Fibroblast of the aortic adventitia (primary cell): ENCODE data around the gene MICAL2. TPM values are rescaled to one million over a fixed set of nuclear protein-coding genes. Genes with fewer than 3 reads are reported as not detected.

Experiments used
- DNase-seq: peaks from one replicate; pipeline ENCODE4 v3.0.0-alpha.2; 2010; ENCODE audit warnings: low read depth
- H3K4me3 ChIP-seq: 2 replicates; pipeline ENCODE4 v1.5.1; 2011; ENCODE audit warnings: low read depth, mild to moderate bottlenecking, control low read depth, low read length, moderate library complexity
- total RNA-seq: library from RNA; depleted of rRNA; stranded (reverse); fragments of >200 nt; gene quantifications from 2 replicates; pipeline ENCODE4 v1.2.3, GENCODE V29; 2012; ENCODE audit warnings: low replicate concordance
- TF ChIP-seq, protein P1 (sequence below): IDR thresholded peaks from 2 replicates; pipeline ENCODE4 v1.5.1; 2011; ENCODE audit warnings: mild to moderate bottlenecking, low read length, control low read depth, inconsistent platforms; ENCODE audit not compliant: insufficient read depth

MICAL2 gene
- total RNA-seq, 1 donor: 146 TPM

DNA sequence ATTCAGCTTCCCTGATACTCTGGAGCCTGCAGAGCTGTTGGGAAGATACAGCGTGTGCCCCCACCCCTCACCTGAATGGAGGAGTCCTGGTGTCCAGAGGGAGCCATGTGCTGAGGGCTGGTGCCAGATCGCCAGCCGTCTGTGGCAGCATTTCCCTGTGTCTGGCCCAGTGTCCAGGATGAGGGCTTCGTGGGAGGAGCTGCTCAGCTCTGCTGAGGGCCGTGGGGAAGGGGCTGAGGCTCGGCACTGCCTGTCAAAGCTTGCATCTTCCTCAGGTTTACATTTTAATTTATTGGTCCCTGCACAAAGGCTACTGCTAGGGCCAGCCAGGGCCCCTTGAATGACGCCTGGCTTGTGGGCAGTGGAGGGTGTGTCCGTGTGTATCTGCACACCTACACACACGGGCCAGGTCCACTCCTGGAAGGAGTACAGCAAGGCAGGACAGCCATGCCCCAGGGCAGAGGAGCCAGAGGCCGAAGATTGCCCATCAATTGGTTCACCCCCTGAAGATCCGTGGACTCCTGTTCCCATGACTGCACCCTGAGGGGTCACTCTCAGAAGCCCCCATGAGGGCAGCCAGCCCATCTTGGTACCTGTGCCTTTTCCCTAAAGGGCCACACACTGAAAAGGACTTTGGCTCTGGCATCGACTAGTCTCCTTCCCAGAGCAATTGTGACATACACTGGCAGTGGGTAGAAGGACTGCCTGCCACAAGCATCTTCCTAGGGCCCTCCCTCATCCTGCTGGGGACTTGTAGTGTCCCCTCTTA, 159.2 kb downstream of the MICAL2 start:
- TF ChIP-seq, protein P1, sequence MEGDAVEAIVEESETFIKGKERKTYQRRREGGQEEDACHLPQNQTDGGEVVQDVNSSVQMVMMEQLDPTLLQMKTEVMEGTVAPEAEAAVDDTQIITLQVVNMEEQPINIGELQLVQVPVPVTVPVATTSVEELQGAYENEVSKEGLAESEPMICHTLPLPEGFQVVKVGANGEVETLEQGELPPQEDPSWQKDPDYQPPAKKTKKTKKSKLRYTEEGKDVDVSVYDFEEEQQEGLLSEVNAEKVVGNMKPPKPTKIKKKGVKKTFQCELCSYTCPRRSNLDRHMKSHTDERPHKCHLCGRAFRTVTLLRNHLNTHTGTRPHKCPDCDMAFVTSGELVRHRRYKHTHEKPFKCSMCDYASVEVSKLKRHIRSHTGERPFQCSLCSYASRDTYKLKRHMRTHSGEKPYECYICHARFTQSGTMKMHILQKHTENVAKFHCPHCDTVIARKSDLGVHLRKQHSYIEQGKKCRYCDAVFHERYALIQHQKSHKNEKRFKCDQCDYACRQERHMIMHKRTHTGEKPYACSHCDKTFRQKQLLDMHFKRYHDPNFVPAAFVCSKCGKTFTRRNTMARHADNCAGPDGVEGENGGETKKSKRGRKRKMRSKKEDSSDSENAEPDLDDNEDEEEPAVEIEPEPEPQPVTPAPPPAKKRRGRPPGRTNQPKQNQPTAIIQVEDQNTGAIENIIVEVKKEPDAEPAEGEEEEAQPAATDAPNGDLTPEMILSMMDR: no peak
- no peak for DNase-seq

DNA sequence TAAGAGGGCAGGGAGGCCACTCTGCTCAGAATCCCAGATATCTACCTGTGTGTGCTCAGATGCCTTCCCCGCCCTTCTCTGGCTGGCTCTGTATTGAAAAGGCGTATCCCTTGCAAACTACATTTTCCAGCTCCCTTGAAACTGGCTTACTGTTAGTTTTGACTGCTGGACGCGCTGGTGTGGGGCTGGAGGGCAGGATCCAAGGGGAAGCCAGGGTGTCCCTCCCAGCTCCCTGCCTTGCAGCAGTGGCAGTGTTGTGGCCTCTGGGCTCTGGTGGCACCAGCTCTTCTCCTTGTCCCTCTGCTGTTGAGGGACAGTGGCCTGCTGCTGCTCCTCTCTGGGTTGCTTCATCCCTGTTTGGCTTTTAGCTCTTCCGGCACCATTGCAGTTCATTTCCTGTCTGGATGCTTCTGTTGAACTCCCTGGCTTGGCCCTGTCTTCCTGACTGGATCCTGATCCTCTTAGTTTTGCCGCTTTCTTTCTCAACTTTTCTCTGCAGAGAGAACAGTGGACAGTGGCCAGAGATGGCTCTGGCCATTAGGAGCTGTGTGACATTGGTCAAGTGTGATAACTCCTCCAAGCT, 159.9 kb downstream of the MICAL2 start:
- no peak overlapping the region for H3K4me3 ChIP-seq
- TF ChIP-seq, protein P1: no peak
- DNase-seq: peak; percentile 44

More for the DNA sequence above, 159.2 kb downstream of the MICAL2 start:
- H3K4me3 ChIP-seq: no peak overlapping the region

DNA sequence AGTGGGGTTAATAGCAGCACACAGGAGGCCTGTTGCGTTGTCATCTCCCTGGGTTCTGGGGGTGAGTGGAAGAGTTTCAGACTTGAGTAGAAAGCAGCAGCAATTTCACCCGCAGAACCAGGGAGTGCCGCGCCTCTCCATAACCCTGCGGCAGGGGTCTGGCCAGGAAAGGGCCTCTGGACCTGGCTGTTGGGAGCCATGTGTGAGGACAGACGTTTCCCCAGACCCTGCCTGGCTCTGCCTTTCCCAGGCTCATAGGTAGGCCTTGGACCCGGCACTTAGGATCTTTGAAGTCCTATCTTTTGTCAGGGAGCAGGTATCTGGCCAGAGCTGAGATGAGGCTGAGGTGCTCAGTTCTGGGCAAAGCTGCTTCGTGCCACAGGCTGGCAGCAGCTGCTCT, 160.4 kb downstream of the MICAL2 start:
- no peak for DNase-seq
- TF ChIP-seq, protein P1: no peak
- no peak overlapping the region for H3K4me3 ChIP-seq

DNA sequence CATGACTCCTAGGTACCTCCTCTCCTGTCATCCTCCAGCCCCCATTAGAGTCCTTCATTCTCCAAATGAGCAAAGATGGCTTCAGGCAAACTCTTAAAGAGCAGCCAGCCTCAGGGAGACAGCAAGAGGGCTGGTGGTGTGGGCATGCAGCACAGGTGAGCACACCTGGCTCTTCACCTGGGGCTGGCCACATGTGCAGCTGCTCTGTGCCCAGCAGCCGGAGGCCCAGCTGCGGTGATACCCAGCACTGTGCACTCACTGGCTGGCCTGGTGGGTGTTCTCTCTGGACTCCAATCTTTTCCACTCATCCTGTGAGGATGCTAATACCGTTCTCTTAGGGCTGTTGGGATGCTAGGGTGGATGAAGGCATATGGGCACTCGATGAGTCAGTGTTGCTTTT, 160.9 kb downstream of the MICAL2 start:
- no peak overlapping the region for H3K4me3 ChIP-seq
- no peak for DNase-seq
- TF ChIP-seq, protein P1: no peak

DNA sequence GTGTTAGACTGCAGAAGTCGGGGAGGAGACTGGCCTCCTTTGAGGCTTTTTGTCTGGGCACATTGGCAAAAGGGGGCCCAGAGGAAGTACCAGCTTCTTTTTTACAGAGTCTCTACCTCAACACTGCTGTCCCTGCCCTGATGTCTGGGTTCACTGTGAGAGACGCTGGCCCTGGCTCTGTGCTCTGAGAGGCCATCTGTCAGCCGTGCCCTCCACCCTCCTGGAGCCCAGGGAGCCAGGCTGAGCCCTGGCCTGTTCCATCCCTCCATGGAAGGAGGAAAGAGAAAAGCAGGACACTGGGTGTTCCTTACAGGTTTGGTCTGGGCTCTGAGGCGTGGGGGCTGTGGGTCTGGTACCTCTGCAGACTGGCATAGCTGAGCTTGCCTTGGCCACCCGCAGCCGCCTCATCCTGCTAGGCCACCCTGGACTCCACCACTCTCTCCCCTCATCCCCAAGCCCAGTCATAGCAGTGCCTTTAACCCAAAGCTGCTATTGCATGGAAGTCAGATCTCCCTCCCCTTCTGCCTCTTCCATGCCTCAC, 161.5 kb downstream of the MICAL2 start:
- no peak for DNase-seq
- no peak overlapping the region for H3K4me3 ChIP-seq
- TF ChIP-seq, protein P1: no peak

DNA sequence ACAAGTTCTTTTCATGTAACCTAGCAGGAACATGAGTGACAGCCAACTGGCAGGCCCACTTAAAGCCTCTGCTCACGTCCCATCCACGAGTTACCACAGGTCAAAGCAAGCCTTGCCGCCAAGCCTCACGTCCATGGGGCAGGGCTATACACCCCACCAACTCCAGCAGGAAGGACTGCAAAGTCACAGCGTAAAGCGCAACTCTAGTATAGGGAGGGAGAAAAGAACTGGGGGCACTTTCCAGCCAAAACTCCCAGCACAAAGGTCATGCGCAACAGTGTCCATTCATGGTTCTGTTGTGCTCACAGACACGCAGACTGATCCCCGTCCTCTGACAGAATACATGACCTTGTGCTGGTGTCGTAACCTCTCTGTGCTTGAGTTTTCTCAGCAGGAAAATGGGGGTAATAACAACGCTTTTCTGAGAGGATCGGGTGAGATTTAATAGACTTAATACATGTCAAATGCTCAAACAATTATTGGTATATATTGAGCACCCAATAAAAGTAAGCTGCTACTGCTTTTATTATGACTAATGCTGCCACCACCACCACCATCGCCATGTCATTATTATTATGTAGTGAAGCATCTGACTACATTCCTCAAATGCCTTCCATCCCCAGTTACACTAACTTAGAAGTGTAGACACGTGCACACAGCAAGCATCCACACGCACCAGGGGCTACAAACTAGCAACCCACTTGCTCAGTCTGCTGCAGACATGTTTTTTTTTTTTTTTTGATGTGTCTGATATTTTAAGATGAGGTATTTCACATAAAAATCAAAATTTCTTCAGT, 162.6 kb downstream of the MICAL2 start:
- TF ChIP-seq, protein P1: no peak
- DNase-seq: no peak

More for the DNA sequence above, 162.6 kb downstream of the MICAL2 start:
- H3K4me3 ChIP-seq: no peak overlapping the region
